H1 (cell line): ENCODE data around the gene ETV1. TPM values are rescaled to one million over a fixed set of nuclear protein-coding genes. Genes with fewer than 3 reads are reported as not detected.

ENCODE experiments used
- CTCF ChIA-PET: fragments of 300-600 bp; sonication (Branson Sonifier 250); formaldehyde crosslinking; loops from one replicate; lab custom pipeline; 2021; ENCODE audit not compliant: partially characterized antibody; lab: Charles Lee
- POLR2A ChIA-PET: fragments of 300-600 bp; sonication (Branson Sonifier 250); formaldehyde crosslinking; loops from one replicate; lab custom pipeline; 2021; ENCODE audit warnings: inconsistent platforms; ENCODE audit not compliant: partially characterized antibody; lab: Charles Lee
- DNase-seq, 2 experiments: peaks; one replicate each; pipeline versions ENCODE4 v3.0.0 to v3.0.0-alpha.2; 2010 to 2022; ENCODE audit warnings: low spot score in 2 of 2, low read depth in 1 of 2, mixed read lengths in 1 of 2
- FAIRE-seq: peaks from 2 replicates; lab custom pipeline; 2011; peaks lifted over from hg19 to GRCh38; lab: Jason Lieb, UNC
- H2AFZ ChIP-seq: 2 replicates; pipeline ENCODE4 v1.8.1; 2012; ENCODE audit warnings: low read length, inconsistent platforms
- H2AK5ac ChIP-seq: 2 replicates; pipeline ENCODE4 v1.6.1; 2013; ENCODE audit warnings: low read depth, low read length
- H2BK120ac ChIP-seq: replicated peaks from 2 replicates; pipeline ENCODE3; 2013; ENCODE audit warnings: low read depth, low read length, inconsistent platforms
- H2BK12ac ChIP-seq: 2 replicates; pipeline ENCODE4 v1.6.1; 2013; ENCODE audit warnings: low read depth, low read length
- H2BK15ac ChIP-seq: 2 replicates; pipeline ENCODE4 v1.6.1; 2013; ENCODE audit warnings: low read length
- H2BK20ac ChIP-seq: 2 replicates; pipeline ENCODE4 v1.6.1; 2013; ENCODE audit warnings: low read length
- H2BK5ac ChIP-seq: 2 replicates; pipeline ENCODE4 v1.6.1; 2013; ENCODE audit warnings: low read depth, low read length
- H3K14ac ChIP-seq: 2 replicates; pipeline ENCODE4 v1.6.1; 2013; ENCODE audit warnings: inconsistent platforms; ENCODE audit not compliant: insufficient read length
- H3K18ac ChIP-seq: 2 replicates; pipeline ENCODE4 v1.6.1; 2013; ENCODE audit warnings: low read length; ENCODE audit errors: extremely low read depth
- H3K23ac ChIP-seq: 2 replicates; pipeline ENCODE4 v1.6.1; 2013; ENCODE audit warnings: inconsistent platforms; ENCODE audit not compliant: insufficient read length
- H3K23me2 ChIP-seq: 2 replicates; pipeline ENCODE4 v1.6.1; 2013; ENCODE audit warnings: low read depth, low read length
- H3K27ac ChIP-seq: 2 replicates; pipeline ENCODE4 v1.6.1; 2011; ENCODE audit warnings: low read depth, low read length, inconsistent platforms
- H3K27me3 ChIP-seq, 4 experiments: replicated peaks in 1 of 4; 1 replicate in 1 of 4; 2 replicates in 3 of 4; pipeline versions ENCODE4 v1.6.1 to v1.8.1; 2011 to 2013; ENCODE audit warnings: low read length in 3 of 4, mild to moderate bottlenecking in 3 of 4, inconsistent platforms in 2 of 4, mixed read lengths in 2 of 4, moderate library complexity in 1 of 4; ENCODE audit not compliant: control insufficient read depth in 3 of 4, insufficient read depth in 3 of 4; ENCODE audit errors: extremely low read depth in 1 of 4
- H3K36me3 ChIP-seq, 4 experiments: 2 replicates each; pipeline versions ENCODE4 v1.6.1 to v1.8.1; 2011 to 2013; ENCODE audit warnings: mild to moderate bottlenecking in 4 of 4, low read length in 3 of 4, moderate library complexity in 2 of 4, control low read depth in 1 of 4, inconsistent platforms in 1 of 4; ENCODE audit not compliant: insufficient read depth in 4 of 4, control insufficient read depth in 2 of 4
- H3K4ac ChIP-seq: replicated peaks from 2 replicates; pipeline ENCODE3; 2013; ENCODE audit warnings: low read length, low read depth, mixed read lengths, inconsistent platforms; ENCODE audit not compliant: insufficient read length
- H3K4me1 ChIP-seq, 4 experiments: replicated peaks in 1 of 4; 1 replicate in 1 of 4; 2 replicates in 3 of 4; pipeline versions ENCODE4 v1.6.1 to v1.8.1; 2011 to 2013; ENCODE audit warnings: low read length in 3 of 4, inconsistent platforms in 2 of 4, mixed read lengths in 1 of 4; ENCODE audit not compliant: insufficient read depth in 4 of 4, control insufficient read depth in 3 of 4
- H3K4me2 ChIP-seq, 2 experiments: 2 replicates each; pipeline versions ENCODE4 v1.6.1 to v1.8.1; 2011 to 2013; ENCODE audit warnings: low read depth in 2 of 2, low read length in 2 of 2, control low read depth in 1 of 2, inconsistent platforms in 1 of 2, mild to moderate bottlenecking in 1 of 2; ENCODE audit not compliant: insufficient read depth in 1 of 2
- H3K4me3 ChIP-seq, 4 experiments: fragments of 200-600, 300-600 bp in 1 of 4; sonication (generic), shearing (Covaris generic), sonication (Bioruptor Twin) in 1 of 4; 2 replicates each; pipeline versions ENCODE4 v1.5.1 to v1.8.1; 2011 to 2016; ENCODE audit warnings: low read length in 4 of 4, low read depth in 3 of 4, control low read depth in 2 of 4, inconsistent platforms in 2 of 4, mild to moderate bottlenecking in 2 of 4, mixed read lengths in 1 of 4, moderate library complexity in 1 of 4; ENCODE audit not compliant: insufficient read depth in 2 of 4; ENCODE audit errors: extremely low read depth in 1 of 4
- H3K56ac ChIP-seq: replicated peaks from 2 replicates; pipeline ENCODE3; 2013; ENCODE audit warnings: low read depth, mild to moderate bottlenecking, mixed read lengths, low read length, inconsistent platforms; ENCODE audit not compliant: insufficient read length
- H3K79me1 ChIP-seq: 2 replicates; pipeline ENCODE4 v1.6.1; 2013; ENCODE audit warnings: low read depth, low read length, control low read depth
- H3K79me2 ChIP-seq, 2 experiments: 2 replicates each; pipeline versions ENCODE4 v1.6.1 to v1.8.1; 2012 to 2013; ENCODE audit warnings: low read length in 2 of 2, mild to moderate bottlenecking in 2 of 2, inconsistent platforms in 1 of 2; ENCODE audit not compliant: insufficient read depth in 2 of 2, control insufficient read depth in 1 of 2
- H3K9ac ChIP-seq, 4 experiments: replicated peaks in 1 of 4; 1 replicate in 1 of 4; 2 replicates in 3 of 4; pipeline versions ENCODE4 v1.6.1 to v1.8.1; 2011 to 2013; ENCODE audit warnings: low read depth in 3 of 4, low read length in 3 of 4, control low read depth in 2 of 4, mild to moderate bottlenecking in 2 of 4, moderate library complexity in 2 of 4, inconsistent platforms in 1 of 4; ENCODE audit errors: extremely low read depth in 1 of 4
- H3K9me3 ChIP-seq, 2 experiments: 2 replicates each; pipeline versions ENCODE4 v1.6.1 to v1.8.1; 2012 to 2013; ENCODE audit warnings: mild to moderate bottlenecking in 2 of 2, moderate library complexity in 2 of 2, control low read depth in 1 of 2, inconsistent platforms in 1 of 2, low read depth in 1 of 2, low read length in 1 of 2, mixed read lengths in 1 of 2; ENCODE audit not compliant: insufficient read depth in 2 of 2
- H4K20me1 ChIP-seq, 2 experiments: replicated peaks in 1 of 2; 2 replicates each; pipeline versions ENCODE3 to v1.8.1; 2011 to 2013; ENCODE audit warnings: inconsistent platforms in 2 of 2, low read length in 2 of 2, mild to moderate bottlenecking in 1 of 2; ENCODE audit not compliant: insufficient read depth in 2 of 2, control insufficient read depth in 1 of 2
- H4K5ac ChIP-seq: 2 replicates; pipeline ENCODE4 v1.6.1; 2013; ENCODE audit warnings: low read length, low read depth, mixed read lengths, inconsistent platforms; ENCODE audit not compliant: insufficient read length
- H4K8ac ChIP-seq: 2 replicates; pipeline ENCODE4 v1.8.0; 2013; ENCODE audit warnings: mild to moderate bottlenecking, moderate library complexity, low read length, inconsistent platforms; ENCODE audit not compliant: insufficient read depth; ENCODE audit errors: extremely low read depth
- H4K91ac ChIP-seq: replicated peaks from 2 replicates; pipeline ENCODE3; 2013; ENCODE audit warnings: low read length, mixed read lengths, inconsistent platforms; ENCODE audit not compliant: insufficient read length
- ASH2L ChIP-seq: fragments of 200-600, 300-600 bp; sonication (generic); IDR thresholded peaks from one replicate; pipeline ENCODE4 v1.7.1; 2017; ENCODE audit warnings: low read length
- CBX8 ChIP-seq: fragments of 300-800, 300-1000 bp; sonication (generic); IDR thresholded peaks from 2 replicates; pipeline ENCODE4 v1.7.1; 2016; ENCODE audit warnings: low read depth, low read length, borderline replicate concordance
- CHD1 ChIP-seq: IDR thresholded peaks from 2 replicates; pipeline ENCODE4 v1.6.1; 2012; ENCODE audit warnings: low read depth, low read length, improper control_type of control experiment
- HDAC6 ChIP-seq: IDR thresholded peaks from one replicate; pipeline ENCODE4 v1.7.1; 2012; ENCODE audit warnings: low read depth, mild to moderate bottlenecking, inconsistent platforms, low read length, moderate library complexity
- RFX5 ChIP-seq: IDR thresholded peaks from 2 replicates; pipeline ENCODE4 v1.6.1; 2011; ENCODE audit warnings: low read depth, low read length, improper control_type of control experiment, borderline replicate concordance
- SAP30 ChIP-seq: fragments of 300-600 bp; sonication (generic); IDR thresholded peaks from 2 replicates; pipeline ENCODE4 v1.7.1; 2012; ENCODE audit warnings: low read length, moderate library complexity, mild to moderate bottlenecking, inconsistent platforms; ENCODE audit not compliant: insufficient read depth, insufficient replicate concordance
- TAF7 ChIP-seq: optimal IDR thresholded peaks from 2 replicates; pipeline ENCODE3; 2011; ENCODE audit warnings: low read depth, mild to moderate bottlenecking, inconsistent platforms, low read length, moderate library complexity, borderline replicate concordance
- WGBS, 2 experiments: shearing (Covaris generic) in 1 of 2; methylation state at CpG; one replicate each; pipeline versions ENCODE4 v1.1.6 to v1.1.7; 2013 to 2015; ENCODE audit warnings: low lambda C conversion rate in 2 of 2, mixed read lengths in 2 of 2, inconsistent platforms in 1 of 2, low coverage in 1 of 2, missing lambda C conversion rate in 1 of 2; ENCODE audit not compliant: insufficient replicate concordance in 2 of 2, insufficient coverage in 1 of 2, insufficient read length in 1 of 2; ENCODE audit errors: extremely low coverage in 1 of 2, missing lambda C conversion rate in 1 of 2; 5-methylcytosine and 5-hydroxymethylcytosine counted together
- polyA plus RNA-seq, 7 experiments: library from polyadenylated mRNA; depleted of rRNA in 3 of 7; stranded (reverse) in 5 of 7; unstranded in 2 of 7; fragments of >200 nt in 5 of 7; fragments of 200-250 nt in 2 of 7; gene quantifications; 1 replicate in 5 of 7; 2 replicates in 1 of 7; 4 replicates in 1 of 7; pipeline versions ENCODE4 v1.2.1 to v1.2.3, GENCODE V29; 2011 to 2013; ENCODE audit warnings: missing spikeins in 2 of 7, mixed read lengths in 2 of 7
- total RNA-seq: library from RNA; stranded (reverse); fragmentation: NEBNext Ultra II Directional; extraction: Animal tissue kit (Norgen Biotek cat#: 25700); gene quantifications from 2 replicates; pipeline ENCODE4 v1.2.1, GENCODE V29; 2021

ETV1 gene
- total and polyA plus RNA-seq, 2 of the 8 experiments (the other 6 are each of a cell fraction or from before 2014, with no cell fraction given) = 58.3 to 91.2 TPM

- ChIA-PET CTCF (no interaction called here), POLR2A (no interaction called here)
- Histone ChIP-seq H4K91ac (no peak overlapping the region), H3K4ac (no peak overlapping the region), H4K8ac (no peak overlapping the region), H2AK5ac (no peak overlapping the region), H3K56ac (no peak overlapping the region), H3K27ac (no peak overlapping the region), H3K18ac (no peak overlapping the region), H3K4me3 (no peak overlapping the region), H2BK120ac (no peak overlapping the region), H4K20me1 (no peaks in the 10 kb centered on the region), H2BK15ac (no peak overlapping the region), H2BK20ac (no peak overlapping the region), H3K23me2 (no peaks in the 10 kb centered on the region; the same call in 1 of the 2 replicates), H3K9me3 (no peaks in the 10 kb centered on the region), H3K9ac (no peak overlapping the region), H2BK5ac (no peak overlapping the region), H3K14ac (no peak overlapping the region), H3K27me3 (no peaks in the 10 kb centered on the region), H3K4me2 (no peak overlapping the region), H2BK12ac (no peak overlapping the region), H3K79me2 (no peaks in the 10 kb centered on the region), H3K4me1 (peaks cover 0 to 3% (median 2%) of the 10 kb centered on the region in 4 experiments; a peak in 3 of 7 replicates), H4K5ac (no peak overlapping the region), H3K23ac (no peak overlapping the region), H3K79me1 (no peaks in the 10 kb centered on the region), H2AFZ (no peak overlapping the region), H3K36me3 (no peaks in the 10 kb centered on the region; a peak in 2 of 8 replicates)
- FAIRE-seq (no peak), DNase-seq (no peak)
- no peak for TF ChIP-seq ASH2L
- TF ChIP-seq TAF7 = no peak
- no peak for TF ChIP-seq CHD1
- TF ChIP-seq RFX5 = no peak
- no peak for TF ChIP-seq HDAC6
- no peak for TF ChIP-seq CBX8
- TF ChIP-seq SAP30 = no peak
- 96% methylated on average over 4 of the region's 4 CpGs; no CpG with 5 or more reads in 1 of the 2 experiments for WGBS, 2 experiments
These were observed 143.1 kb downstream of the ETV1 start for GRCh38 chr7:13846386-13846785.
